Left lung (tissue), 10 donors: ENCODE results near the gene PREPL. TPM values are rescaled to one million over a fixed set of nuclear protein-coding genes. Genes with fewer than 3 reads are reported as not detected.
A peak's percentile ranks its signal among the peaks of the same experiment; 100 is the strongest.

ENCODE experiments used
- ATAC-seq: fragments of 200-7000 bp; cut with Tn5 transposase; one replicate; pipeline ENCODE4 v1.9.1; 2020; ENCODE audit warnings: moderate library complexity
- DNase-seq, 4 donors: peaks; one replicate each; pipeline ENCODE4 v3.0.0-alpha.2; 2013 to 2020
- H3K27ac ChIP-seq, 2 donors: fragments of 200-600 bp; sonication (generic) in 1 of 2; one replicate each; pipeline versions ENCODE4 v1.5.0 to v1.8.0; 2020 to 2021
- H3K27me3 ChIP-seq, 2 donors: fragments of 200-600 bp; sonication (generic) in 1 of 2; one replicate each; pipeline versions ENCODE4 v1.5.0 to v1.8.0; 2020 to 2021
- H3K36me3 ChIP-seq, 2 donors: fragments of 200-600 bp; sonication (generic) in 1 of 2; one replicate each; pipeline versions ENCODE4 v1.5.0 to v1.8.0; 2020 to 2021
- H3K4me1 ChIP-seq, 2 donors: fragments of 200-600 bp; one replicate each; pipeline ENCODE4 v1.8.0; 2021
- H3K4me3 ChIP-seq, 2 donors: fragments of 200-600 bp; sonication (generic) in 1 of 2; one replicate each; pipeline versions ENCODE4 v1.5.0 to v1.8.0; 2020 to 2021; ENCODE audit warnings: mild to moderate bottlenecking in 1 of 2
- H3K9me3 ChIP-seq, 2 donors: fragments of 200-600 bp; sonication (generic) in 1 of 2; one replicate each; pipeline versions ENCODE4 v1.5.0 to v1.8.0; 2020 to 2021
- CTCF ChIP-seq, 2 donors: fragments of 200-600 bp; sonication (generic) in 1 of 2; IDR thresholded peaks; one replicate each; pipeline versions ENCODE4 v1.5.0 to v1.8.0; 2021; ENCODE audit warnings: antibody characterized with exemption in 2 of 2
- intact Hi-C, 2 donors: fragments of 100-400 bp; cut with DNase I; formaldehyde crosslinking; loops; one replicate each; pipeline versions ENCODE4 v1.11.2 to v1.14.2; 2022
- polyA plus RNA-seq, 6 donors: library from polyadenylated mRNA; unstranded; fragments of 120-200 nt; gene quantifications; one replicate each; pipeline ENCODE4 v1.2.1, GENCODE V29; 2013; ENCODE audit not compliant: insufficient read length in 6 of 6
- total RNA-seq, 2 donors: library from RNA; stranded (reverse); fragmentation: NEBNext Ultra II Directional; extraction: Animal tissue kit (Norgen Biotek cat#: 25700); gene quantifications; one replicate each; pipeline ENCODE4 v1.2.1, GENCODE V29; 2021
- donor health status: DM: no; HTN: yes; CAD: no.
- donor health status: DM: no; HTN: no; CAD: no.

Gene PREPL
- total and polyA plus RNA-seq, 8 donors: 46.0 to 116 (median 90.5) TPM

GRCh38 chr2:44351088-44351487, 10.2 kb downstream of the PREPL start:
- peak overlapping the region in 1 of 2 donors; percentile 13 for H3K27ac ChIP-seq
- DNase-seq (no peak), ATAC-seq (no peak)
- H3K36me3 ChIP-seq: peaks cover 0 to under 1% of the 10 kb centered on the region in 2 donors
- no peaks in the 10 kb centered on the region for H3K9me3 ChIP-seq
- TF ChIP-seq CTCF (IDR thresholded peaks at IDR 0.05): no peak
- no peaks in the 10 kb centered on the region for H3K27me3 ChIP-seq
- intact Hi-C loops: no loop called here
- H3K4me3 ChIP-seq: no peak overlapping the region
- H3K4me1 ChIP-seq: peaks cover 7 to 12% of the 10 kb centered on the region in 2 donors

DNA sequence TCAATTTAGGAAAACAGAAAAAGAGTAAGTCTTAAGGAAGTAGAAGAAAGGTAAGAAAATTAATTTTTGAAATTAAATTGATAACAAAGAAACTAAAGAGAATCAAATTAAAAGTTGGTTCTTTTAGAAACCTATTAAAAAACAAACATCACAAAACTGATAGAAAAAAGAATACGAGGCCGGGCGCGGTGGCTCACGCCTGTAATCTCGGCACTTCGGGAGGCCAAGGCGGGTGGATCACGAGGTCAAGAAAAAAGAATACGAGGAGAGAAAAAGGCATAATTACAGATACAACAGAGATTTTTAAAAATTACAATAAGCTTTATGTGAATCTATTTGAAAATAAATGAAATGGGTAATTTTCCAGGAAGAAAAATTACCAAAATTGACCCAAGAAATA, 11.8 kb downstream of the PREPL start:
- Histone ChIP-seq H3K27ac (no peak overlapping the region), H3K9me3 (no peaks in the 10 kb centered on the region), H3K27me3 (no peaks in the 10 kb centered on the region), H3K4me1 (peaks cover 7 to 12% of the 10 kb centered on the region in 2 donors), H3K4me3 (no peak overlapping the region), H3K36me3 (peaks cover 0 to 11% of the 10 kb centered on the region in 2 donors)
- DNase-seq (peak in 1 of 4 donors; percentile 37), ATAC-seq (no peak)
- no peak for TF ChIP-seq CTCF (IDR thresholded peaks at IDR 0.05)
- intact Hi-C loops: no loop called here

DNA sequence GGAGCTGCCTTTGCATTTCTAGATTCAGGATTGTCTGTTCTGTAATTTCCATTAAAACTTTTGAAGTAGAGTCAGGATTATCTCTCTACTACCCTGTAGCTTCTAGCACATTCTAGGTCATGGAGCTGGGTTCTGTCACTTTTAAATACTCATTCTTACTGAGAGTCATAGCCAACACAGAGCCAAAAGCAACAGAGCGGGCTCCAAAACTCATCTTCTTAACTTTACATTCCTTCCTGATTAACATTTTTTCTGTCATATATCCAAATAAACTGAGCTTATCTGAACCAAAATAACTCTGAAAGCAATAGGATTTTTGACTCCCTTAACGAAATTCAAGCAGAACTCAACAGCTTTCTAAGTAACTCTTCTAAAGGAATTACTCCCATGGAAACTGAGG, 12.9 kb downstream of the PREPL start:
- peaks cover 0 to 14% of the 10 kb centered on the region in 2 donors for H3K36me3 ChIP-seq
- peak overlapping the region in 1 of 2 donors; percentile 17 for H3K27ac ChIP-seq
- peaks cover 7 to 12% of the 10 kb centered on the region in 2 donors for H3K4me1 ChIP-seq
- DNase-seq: peak in 1 of 4 donors; percentile 52
- no peak overlapping the region for H3K4me3 ChIP-seq
- no peak for TF ChIP-seq CTCF (IDR thresholded peaks at IDR 0.05)
- no peaks in the 10 kb centered on the region for H3K9me3 ChIP-seq
- H3K27me3 ChIP-seq: no peaks in the 10 kb centered on the region
- intact Hi-C loops: no loop called here
- peak; percentile 41 for ATAC-seq

GRCh38 chr2:44347526-44347925, 13.8 kb downstream of the PREPL start:
- intact Hi-C loops: no loop called here
- TF ChIP-seq CTCF (IDR thresholded peaks at IDR 0.05): no peak
- Histone ChIP-seq H3K4me3 (no peak overlapping the region), H3K9me3 (no peaks in the 10 kb centered on the region), H3K4me1 (peaks cover 7 to 12% of the 10 kb centered on the region in 2 donors), H3K27me3 (no peaks in the 10 kb centered on the region), H3K36me3 (peaks cover 0 to 22% of the 10 kb centered on the region in 2 donors), H3K27ac (no peak overlapping the region)
- DNase-seq (peak in 2 of 4 donors; percentile 68 to 69), ATAC-seq (no peak)

- Histone ChIP-seq H3K9me3 (no peaks in the 10 kb centered on the region), H3K27me3 (no peaks in the 10 kb centered on the region), H3K4me1 (peaks cover 0 to 3% of the 10 kb centered on the region in 2 donors), H3K27ac (no peak overlapping the region), H3K4me3 (no peak overlapping the region), H3K36me3 (peaks cover 0 to 55% of the 10 kb centered on the region in 2 donors)
- intact Hi-C loops: no loop called here
- no peak for TF ChIP-seq CTCF (IDR thresholded peaks at IDR 0.05)
- ATAC-seq (no peak), DNase-seq (no peak)
Observed at GRCh38 chr2:44342854-44343253, 18.4 kb downstream of the PREPL start.
